Ovary (tissue), 3 donors: Measurements from ENCODE around the gene NYAP1.
"Not testable (repeated sequence)": the region's sequence is repeated elsewhere in the genome, so short reads cannot be mapped to it uniquely, and the experiment has no call there.

Experiments used
- EP300 ChIP-seq: sonication (generic); formaldehyde crosslinking; IDR thresholded peaks from one replicate; pipeline ENCODE4 v1.6.1; 2017; ENCODE audit warnings: antibody characterized with exemption
- POLR2A ChIP-seq: fragments of 450-650 bp; IDR thresholded peaks from one replicate; pipeline ENCODE4 v1.6.1; 2017; ENCODE audit warnings: antibody characterized with exemption, mild to moderate bottlenecking, moderate library complexity
- TF ChIP-seq, protein P1 (sequence below), 3 donors: fragments of 450-650 bp in 2 of 3; fragments of 200-600 bp in 1 of 3; IDR thresholded peaks; one replicate each; pipeline versions ENCODE4 v1.5.1 to v1.8.0; 2016 to 2022; ENCODE audit warnings: antibody characterized with exemption in 3 of 3, mild to moderate bottlenecking in 1 of 3
- donor health status: DM: no; HTN: no; CAD: no.

DNA sequence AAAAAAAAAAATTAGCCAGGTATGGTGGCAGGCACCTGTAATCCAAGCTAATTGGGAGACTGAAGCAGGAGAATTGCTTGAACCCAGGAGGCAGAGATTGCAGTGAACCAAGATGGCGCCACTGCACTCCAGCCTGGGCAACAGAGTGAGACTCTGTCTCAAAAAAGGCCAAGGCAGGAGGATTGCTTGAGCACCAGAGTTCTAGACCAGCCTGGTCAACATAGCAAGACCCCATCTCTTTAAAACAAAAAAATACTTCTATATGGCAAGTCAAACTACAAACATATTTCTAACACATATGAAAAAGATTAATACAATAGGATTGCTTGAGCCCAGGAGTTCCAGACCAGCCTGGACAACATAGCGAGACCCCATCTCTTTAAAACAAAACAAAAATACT, 17.0 kb downstream of the NYAP1 start:
- TF ChIP-seq, protein P1, sequence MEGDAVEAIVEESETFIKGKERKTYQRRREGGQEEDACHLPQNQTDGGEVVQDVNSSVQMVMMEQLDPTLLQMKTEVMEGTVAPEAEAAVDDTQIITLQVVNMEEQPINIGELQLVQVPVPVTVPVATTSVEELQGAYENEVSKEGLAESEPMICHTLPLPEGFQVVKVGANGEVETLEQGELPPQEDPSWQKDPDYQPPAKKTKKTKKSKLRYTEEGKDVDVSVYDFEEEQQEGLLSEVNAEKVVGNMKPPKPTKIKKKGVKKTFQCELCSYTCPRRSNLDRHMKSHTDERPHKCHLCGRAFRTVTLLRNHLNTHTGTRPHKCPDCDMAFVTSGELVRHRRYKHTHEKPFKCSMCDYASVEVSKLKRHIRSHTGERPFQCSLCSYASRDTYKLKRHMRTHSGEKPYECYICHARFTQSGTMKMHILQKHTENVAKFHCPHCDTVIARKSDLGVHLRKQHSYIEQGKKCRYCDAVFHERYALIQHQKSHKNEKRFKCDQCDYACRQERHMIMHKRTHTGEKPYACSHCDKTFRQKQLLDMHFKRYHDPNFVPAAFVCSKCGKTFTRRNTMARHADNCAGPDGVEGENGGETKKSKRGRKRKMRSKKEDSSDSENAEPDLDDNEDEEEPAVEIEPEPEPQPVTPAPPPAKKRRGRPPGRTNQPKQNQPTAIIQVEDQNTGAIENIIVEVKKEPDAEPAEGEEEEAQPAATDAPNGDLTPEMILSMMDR (IDR thresholded peaks at IDR 0.05): not testable (repeated sequence)
- TF ChIP-seq EP300, POLR2A: not testable (repeated sequence)
